Measurements from ENCODE around the gene XPNPEP1.

The XPNPEP1 gene

DNA sequence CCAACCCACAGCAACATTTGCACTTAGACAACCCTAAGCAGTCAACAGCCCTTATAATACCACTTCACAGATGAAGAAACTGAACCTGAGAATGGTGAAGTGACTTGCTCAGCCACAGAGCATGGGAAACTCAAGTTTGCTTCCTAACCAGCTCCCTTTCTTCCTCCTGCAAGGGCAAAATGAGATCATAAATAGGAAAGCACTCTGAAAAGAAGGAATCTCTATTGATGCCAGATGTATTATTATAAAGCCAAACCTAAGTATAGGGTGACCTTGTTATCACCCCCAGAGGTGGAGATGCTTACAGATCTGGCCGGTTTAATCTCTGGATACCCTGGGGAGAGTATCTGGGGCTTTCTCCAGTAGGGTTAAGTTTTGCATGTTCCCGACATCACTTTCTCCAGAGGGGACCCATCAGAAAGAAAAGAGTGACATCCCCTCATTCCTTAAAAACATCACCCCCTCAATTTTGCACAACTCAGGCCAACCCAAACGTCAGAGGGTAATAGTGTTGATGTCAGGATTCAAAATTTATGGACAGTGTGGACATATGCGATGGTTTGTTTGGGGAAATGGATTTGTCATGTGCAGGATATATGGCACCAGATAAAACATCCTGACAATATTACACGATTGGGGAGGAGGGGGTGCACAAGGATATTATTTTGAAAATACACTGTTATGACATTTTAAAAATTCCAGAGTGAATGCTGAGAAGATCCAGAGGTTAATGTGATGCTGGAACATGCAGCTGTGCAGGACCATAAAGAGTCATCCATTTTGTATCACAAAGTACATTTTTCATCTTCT is 24.0 kb upstream of the XPNPEP1 start:
- no peak for DNase-seq (ENCODE audit: low read depth in 2 of 2)

DNA sequence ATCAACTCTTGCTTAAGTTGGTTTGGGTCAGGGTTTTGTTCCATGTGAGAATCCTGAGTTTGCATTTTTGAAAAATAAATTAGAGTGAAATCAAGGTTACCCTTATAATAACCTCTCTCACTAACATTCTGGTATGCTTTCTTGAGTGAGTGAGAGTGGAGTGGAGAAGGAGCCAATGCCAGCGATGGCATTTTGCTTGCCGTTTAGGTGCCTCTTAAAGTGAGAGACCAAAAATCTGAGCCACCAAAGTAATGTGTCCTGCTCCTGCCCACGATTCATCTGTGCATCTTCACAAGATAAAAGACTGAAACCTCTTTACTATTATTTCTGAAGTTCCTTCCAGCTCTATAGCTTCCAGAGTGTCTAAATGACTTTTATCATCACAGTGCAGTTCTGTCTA is 23.4 kb upstream of the XPNPEP1 start:
- no peak for DNase-seq (ENCODE audit: low read depth in 2 of 2)

DNA sequence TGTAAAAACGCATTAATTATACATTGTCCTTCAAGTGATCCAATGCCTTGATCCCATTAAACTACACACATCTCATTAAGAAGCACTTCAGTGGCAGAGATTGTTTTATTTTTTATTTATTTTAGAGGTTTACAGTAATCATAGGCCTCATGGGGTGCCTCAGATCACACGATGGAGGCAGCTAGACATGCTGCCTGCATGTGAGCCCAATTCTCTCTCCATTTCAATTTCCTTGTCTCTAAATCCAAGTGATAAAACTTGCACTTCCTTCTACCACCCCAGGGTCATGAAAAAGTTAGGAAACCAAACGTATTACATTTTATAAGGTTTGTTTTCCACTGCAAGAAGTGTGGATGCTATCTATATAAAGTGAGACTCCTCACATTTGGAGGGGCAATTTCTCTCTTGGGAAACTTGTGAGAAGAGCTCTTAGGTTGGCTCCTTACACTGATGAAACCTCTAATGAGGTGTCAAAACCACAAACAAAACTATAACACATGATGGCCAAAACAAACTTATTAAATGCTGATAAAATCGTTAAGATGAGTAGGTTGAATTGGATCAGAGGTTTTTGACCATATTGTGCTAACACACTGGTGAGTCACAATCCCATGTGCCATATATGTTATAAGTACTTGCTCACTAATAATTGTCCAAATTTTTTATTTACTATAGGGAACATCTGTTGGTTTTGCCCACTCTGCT is 22.3 kb upstream of the XPNPEP1 start:
- DNase-seq (ENCODE audit: low read depth in 2 of 2): no peak

DNA sequence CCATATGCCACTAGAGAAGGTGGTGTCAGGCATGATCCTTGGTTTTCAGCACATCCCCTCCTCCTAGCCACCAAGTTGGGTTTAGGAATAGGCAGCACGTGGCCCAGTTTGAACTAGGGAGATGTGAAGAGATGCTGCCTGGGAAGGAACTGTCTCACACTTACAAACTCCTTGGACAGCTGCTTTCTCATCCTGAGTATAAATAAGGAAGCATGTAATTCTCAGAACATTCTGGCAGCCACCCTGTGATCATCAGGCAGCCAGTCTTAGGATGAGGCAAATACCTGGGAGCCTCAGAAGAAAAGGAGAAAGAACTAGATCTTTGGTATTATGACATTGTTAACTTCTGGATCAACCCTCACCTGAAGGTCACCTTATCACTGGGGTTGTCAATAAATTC is 21.3 kb upstream of the XPNPEP1 start:
- no peak for DNase-seq (ENCODE audit: low read depth in 2 of 2)

DNA sequence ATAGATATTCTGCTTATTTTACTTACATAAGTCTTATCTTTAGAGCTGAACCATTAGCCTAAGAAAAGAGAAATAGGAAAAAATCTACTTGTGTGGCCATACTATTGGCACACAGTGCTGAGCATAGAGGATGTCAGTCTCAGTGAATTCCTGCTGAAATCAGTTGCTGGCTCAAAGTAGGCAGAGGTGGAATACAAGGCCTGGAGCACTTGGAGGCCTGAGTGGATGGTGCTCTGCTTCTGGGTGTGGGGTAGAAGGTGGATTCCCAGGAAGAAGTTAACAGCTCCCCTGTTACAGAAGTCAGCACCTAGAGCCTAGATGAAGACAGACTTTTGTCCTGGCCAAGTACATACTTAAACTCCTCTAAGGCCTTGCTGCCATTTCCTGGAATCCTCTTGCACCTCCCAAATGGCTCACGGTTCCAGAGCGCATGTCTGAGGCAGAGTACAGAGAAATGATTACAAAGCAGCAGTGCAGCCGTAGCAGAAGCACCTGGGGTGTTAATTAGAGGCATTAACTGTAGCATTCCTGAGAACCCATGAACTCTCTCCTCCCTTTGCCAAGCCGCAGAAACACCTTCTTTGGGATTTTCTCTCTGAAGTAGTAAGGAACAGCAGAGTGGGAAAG is 18.0 kb upstream of the XPNPEP1 start:
- DNase-seq (ENCODE audit: low read depth in 2 of 2): no peak

DNA sequence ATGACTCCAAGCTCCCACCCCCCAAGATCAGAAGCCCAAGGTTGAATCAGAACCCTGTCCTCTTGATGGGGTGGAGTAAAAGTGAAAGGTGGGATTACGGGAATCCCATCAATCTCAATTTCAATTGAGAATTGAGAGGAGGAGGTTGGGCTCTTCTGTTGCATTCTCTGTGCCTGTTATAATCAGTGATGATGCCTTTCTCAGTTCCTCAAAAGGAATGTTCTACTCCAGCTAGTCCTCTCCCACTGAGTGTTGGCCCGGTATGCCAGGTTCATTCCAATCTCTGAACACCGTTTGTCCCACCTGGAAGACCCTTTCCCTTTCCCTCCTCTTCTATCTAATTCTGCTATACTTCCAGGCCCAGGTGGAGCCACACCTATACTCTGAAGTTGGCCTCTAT is 17.2 kb upstream of the XPNPEP1 start:
- no peak for DNase-seq (ENCODE audit: low read depth in 2 of 2)

DNA sequence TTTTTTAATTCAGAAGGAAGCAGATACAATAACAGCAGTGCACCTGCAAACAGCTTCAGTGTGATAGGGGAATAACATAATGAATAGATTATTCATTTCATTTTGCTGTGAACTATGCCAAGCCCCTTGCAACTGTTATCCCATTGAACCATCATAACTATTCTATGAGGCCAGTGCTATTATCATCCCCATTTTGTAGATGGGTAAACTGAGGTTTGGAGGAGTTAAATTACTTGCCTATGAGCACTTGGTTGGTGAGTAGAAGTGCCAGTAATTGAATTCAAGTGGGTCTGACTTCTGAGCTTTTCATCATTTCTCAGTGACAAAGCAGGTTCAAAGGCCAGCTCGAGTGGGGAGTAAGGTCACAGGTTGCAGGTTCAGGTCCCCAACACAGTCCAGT is 16.8 kb upstream of the XPNPEP1 start:
- DNase-seq (ENCODE audit: low read depth in 2 of 2): no peak

DNA sequence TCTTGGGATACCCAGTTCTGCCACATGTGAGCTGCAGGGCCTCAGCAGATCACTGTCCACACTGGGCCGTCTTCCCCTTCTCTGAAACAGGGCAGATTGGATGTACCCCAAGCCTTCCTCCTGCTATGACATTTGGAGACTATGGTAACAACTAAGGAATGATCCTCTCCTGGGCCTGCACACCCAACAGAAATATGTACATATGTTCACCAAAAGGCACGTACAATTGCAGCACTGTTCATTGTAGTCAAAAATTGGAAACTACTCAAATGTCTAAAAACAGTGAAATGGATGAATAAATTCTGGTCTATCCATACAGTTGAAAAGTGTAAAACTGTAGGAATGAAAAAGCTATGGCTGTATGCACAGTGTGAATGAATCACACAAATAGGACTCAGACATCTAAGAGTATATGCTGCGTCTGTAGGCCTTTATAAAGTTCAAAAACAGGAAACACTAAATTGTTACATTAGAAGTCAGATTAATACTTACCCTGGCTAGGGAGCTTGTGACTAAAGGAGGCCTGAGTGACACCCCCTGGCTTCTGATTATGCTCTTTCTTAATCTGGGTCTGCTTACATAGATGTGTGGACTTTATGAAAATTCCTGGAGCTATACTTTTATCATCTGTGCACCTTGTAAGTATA is 16.1 kb upstream of the XPNPEP1 start:
- DNase-seq (ENCODE audit: low read depth in 2 of 2): no peak

DNA sequence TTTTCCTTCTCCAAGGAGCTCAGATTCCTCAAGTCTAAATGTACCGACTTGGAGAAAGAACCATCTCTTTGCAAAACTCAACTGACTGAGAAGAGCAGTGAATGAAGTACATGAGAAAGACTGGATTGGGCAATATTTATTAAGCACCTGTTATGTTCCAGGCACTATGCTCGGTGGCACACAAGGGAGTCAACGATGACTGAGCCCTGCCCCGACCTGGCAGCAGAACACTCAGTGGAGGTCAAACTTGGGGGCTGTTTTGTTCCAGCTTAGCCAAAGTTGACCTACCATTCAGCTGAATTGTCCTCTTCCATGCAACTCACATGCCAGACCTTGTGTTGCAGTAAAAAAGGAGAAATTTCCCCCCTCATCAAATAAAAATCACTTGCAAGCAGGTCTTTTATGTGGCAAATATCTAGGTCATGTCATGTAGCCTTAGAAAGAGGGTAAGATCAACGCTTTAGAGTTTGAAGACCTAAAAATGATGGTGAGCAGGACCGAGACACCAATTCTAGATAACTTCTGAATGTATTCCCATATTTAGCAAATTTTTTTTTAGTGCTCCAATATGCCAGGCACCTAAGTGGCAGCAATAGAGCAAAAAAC is 14.3 kb upstream of the XPNPEP1 start:
- DNase-seq (ENCODE audit: low read depth in 2 of 2): no peak

DNA sequence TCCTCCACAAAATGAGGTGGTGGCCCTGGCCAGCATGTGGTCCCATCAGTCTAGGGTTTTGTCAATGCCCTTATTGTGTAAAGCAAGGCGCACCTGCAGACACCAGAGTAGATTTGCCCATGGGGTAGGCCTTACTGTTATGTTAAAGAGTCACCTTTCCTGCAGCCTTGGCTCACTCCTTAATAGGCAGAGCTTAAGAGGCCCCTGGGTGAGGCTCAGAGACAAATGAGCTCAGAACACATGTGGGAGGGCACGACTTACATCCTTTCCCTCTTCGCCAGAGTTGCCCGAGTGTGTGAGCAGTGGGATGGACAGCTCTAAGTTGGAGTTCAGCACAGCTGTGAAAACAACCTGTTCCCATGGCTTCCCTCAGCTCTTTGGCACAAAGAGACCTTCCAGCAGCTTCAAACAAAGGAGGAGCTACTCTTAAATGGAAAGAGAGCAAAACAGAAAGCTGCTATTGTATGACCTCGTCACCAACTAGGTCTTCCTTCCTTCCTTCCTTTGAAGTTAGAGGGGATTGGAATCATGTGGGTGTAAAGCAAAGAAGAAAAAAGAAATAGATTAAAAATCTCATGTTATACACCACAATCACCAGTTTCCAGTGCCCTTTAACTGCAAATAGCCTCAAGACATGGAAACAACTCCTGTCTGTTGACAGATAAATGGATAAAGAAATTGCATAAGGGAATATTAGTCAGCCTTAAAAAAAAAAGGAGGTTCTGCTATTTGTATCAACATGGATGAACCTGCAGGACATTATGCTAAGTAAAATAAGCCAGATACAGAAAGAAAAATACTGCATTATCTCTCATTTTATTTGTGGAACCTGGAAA is 11.9 kb upstream of the XPNPEP1 start:
- no peak for DNase-seq (ENCODE audit: low read depth in 2 of 2)

DNA sequence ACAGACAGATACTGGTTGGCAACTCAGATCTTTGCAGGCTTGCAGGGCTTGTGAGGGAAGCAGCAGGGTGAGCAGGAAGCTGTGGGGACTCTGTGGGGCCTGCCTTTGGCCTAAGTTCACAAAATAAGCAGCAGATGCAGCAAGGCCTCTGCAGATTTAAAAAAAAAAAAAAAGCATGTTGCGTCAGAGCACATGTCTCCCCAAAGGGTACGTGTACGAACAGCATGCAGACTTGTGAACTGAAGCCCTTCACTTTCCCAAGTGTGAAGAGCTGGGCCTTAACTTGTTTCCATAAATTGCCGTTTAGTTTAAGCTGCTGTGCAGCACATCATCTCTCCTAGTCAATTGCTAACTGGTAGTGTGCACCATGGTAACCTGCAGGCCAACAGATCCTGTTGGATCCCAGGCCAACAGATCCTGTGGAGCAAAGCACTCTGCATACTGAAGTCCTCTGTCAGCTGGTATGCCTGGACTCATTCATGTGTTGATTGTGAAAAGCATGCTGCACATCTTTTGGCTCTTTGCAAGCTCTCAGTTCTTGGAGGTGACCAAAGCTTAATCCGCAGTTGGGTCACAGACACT is 10.8 kb upstream of the XPNPEP1 start:
- DNase-seq (ENCODE audit: low read depth in 2 of 2): no peak

DNA sequence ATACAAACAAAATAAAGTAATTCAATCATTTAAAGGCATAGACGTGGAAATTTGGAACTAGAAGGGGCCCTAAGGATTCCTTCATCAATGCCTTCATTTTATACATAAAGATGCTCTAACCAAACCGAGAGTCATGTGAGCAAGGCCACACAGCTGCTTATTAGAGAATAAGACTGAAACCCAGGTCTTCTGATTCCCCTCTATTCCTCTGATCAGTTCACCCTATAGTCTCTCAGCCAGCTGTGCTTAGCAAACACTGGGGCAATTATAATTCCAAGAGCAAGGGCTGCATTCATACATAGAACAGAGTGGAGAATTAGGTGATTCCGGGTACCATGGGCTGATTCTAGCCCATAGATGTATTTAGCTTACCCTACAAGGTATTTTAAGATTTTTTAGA is 9.7 kb upstream of the XPNPEP1 start:
- no peak for DNase-seq (ENCODE audit: low read depth in 2 of 2)

DNA sequence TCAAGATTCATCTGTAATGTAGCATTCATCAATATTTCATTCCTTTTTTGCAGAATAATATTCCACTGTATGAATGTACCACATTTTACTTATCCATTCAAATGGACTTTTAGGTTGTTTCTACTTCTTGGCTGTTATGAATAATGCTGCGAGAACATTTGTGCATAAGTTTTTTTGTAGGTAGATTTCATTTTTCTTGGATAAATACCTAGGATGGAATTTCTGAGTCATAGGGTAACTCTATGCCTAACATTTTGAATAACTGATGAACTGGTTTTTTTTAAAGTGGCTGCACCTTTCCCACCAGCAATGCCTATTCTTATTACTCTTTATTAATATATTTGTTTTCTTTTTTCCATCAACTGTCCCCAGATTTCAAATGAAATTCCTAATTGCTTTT is 9.1 kb upstream of the XPNPEP1 start:
- no peak for DNase-seq (ENCODE audit: low read depth in 2 of 2)

DNA sequence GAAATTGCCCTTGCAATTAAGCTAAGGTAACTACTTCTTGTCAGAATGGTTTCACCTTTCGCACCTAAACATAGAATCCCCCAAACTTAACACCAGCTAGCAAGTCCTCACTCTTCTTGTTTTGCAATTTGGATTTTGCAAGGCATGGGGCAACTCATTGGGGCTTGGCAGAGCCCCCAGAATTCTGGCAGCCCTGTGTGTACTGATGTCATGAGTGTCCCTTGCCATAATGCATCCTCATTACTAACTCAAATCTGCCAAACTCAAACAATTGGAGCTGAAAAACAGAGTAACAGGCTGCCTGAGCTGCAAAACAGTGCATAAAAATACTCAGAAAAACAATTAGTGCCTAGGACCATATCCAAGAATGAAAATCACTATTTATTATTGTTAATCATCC is 7.9 kb upstream of the XPNPEP1 start:
- DNase-seq (ENCODE audit: low read depth in 2 of 2): no peak

DNA sequence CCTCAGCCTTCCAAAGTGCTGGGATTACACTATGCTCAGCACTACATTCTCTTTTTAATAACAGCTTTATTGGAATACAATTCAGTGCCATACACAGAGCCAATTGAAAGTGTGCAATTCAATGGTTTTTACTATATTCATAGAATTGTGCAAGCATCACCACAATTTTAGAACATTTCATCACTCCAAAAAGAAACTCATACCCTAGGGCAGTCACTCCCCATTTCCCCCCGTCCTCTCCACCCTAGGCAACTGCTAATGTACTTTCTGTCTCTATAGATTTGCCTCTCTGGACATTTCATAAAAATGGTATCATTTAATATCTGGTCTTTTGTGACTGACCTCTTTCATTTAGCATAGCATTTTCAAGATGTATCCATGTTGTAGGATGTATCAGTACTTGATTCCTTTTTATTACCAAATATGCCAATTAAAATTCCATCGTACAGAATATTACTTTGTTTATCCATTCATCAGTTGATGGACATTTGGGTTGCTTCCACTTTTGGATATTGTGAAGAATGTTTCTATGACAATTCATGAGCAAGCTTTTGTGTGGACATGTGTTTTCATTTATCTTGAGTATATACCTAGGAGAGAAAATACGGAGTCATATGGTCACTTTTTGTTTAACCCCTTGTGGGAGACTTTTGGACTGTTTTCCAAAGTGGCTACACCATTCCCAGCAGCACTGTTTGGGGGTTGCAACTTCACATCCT is 6.3 kb upstream of the XPNPEP1 start:
- DNase-seq (ENCODE audit: low read depth in 2 of 2): no peak

DNA sequence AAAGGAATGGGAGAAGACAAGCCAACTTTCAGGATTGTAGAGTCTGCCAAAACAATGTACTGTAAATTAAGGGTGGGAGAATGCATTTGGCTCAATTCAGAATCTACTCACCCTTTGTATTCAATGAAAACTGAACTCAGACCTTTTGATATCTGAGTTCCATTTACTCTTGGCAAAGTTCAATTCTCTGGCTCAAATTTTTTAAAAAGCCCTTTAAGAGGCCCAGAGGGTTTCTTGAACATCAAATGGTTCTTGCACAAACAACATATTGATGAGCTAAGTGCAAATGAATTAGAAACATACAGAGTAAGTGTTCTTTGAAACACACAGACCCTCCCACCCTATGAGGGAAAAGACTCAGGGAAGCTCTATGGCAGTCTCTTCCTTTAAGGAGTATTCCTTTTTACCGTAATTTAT is 5.2 kb upstream of the XPNPEP1 start:
- no peak for DNase-seq (ENCODE audit: low read depth in 2 of 2)

DNA sequence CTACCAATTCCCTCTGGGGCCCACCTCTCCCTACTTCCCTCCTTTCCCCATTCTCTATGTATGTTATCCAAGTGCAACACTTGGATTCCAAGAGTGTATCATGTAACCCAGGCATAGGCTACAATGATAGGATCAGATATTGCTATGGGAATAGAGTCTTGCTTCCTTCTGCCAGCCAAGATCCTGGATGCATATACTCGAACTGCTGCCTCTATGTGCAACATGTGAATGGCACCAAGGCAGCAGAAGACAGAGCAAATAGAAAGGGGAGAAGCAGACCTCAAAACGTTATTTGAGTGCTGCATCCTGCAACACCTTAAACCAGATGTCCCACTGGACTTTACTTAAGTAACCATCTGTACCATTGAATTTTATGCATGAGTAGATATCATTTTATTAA is 3.5 kb upstream of the XPNPEP1 start:
- DNase-seq (ENCODE audit: low read depth in 2 of 2): no peak

DNA sequence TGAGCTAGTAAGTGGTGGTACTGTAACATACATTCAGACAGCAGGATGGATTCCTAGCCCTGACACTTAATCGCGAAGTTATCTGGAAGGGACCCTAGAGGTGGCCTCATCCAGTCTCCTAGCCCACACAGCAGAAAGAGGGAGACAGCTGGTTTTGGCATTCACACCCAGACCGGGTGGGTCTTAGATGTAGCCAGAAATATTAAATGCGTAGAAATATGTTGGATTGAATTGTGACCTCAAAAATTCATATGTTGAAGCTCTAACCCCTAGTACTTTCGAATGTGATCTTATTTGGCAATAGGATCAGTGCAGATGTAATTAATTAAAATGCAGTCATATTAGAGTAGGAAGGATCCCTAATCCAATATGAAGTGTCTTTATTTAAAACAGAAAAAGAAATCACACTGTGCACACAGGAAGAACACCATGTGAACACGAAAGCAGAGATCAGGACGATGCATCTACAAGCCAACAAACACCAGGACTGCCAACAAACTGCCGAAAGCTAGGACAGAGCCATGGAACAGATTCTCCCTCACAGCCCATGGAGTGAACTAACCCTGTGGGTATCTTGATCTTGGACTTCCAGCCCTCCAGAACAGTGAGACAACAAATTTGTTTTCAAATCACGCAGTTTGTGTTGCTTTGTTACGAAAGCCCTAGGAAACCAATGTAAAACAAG is 2.9 kb upstream of the XPNPEP1 start:
- DNase-seq (ENCODE audit: low read depth in 2 of 2): no peak

DNA sequence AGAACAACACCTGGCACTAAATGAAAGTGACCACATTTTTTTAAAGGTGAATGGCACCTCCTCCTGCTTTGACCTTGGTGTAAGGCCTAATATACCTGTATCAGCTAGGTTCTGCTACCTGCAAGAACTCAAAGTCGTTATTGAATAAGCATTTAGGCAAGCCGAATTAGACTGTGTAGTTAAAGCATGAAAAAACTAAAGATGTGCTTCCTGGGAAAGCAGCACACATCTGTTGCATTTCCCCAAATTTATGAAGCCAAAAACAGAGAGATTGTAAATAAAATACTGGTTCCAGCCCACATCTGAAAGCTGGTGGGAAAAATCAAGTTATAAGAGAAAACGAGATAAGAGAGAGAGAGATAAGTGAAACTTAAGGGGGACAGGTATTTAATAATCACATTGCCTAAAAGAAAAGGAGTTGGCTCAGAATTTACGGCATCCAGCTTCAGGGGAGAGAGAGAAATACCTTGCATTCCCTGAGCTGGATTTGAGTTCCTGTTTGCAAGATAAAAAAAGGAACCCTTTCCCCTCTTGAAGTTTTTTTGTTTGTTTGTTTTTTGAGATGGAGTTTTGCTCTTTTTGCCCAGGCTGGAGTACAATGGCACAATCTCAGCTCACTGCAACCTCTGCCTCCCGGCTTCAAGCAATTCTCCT is 1.8 kb upstream of the XPNPEP1 start:
- no peak for DNase-seq (ENCODE audit: low read depth in 2 of 2)

Data from stimulated activated CD8-positive, alpha-beta memory T cell treated with anti-CD3 and anti-CD28 coated beads, Interleukin-15, amount 100 ng/mL, for 48 hours (primary cell).